Hindlimb muscle (tissue), 1 donor: Measurements from ENCODE around the gene PRKG1. TPM values are rescaled to one million over a fixed set of nuclear protein-coding genes. Genes with fewer than 3 reads are reported as not detected.
"Not testable (repeated sequence)": the region's sequence is repeated elsewhere in the genome, so short reads cannot be mapped to it uniquely, and the experiment has no call there.

Source experiments
- DNase-seq: peaks from one replicate; pipeline ENCODE4 v3.0.0-alpha.2; 2013
- polyA plus RNA-seq: library from polyadenylated mRNA; unstranded; fragments of 120-200 nt; gene quantifications from one replicate; pipeline ENCODE4 v1.2.1, GENCODE V29; 2013; ENCODE audit not compliant: insufficient read length

PRKG1 gene
- polyA plus RNA-seq, 1 donor = 35.5 TPM

DNA sequence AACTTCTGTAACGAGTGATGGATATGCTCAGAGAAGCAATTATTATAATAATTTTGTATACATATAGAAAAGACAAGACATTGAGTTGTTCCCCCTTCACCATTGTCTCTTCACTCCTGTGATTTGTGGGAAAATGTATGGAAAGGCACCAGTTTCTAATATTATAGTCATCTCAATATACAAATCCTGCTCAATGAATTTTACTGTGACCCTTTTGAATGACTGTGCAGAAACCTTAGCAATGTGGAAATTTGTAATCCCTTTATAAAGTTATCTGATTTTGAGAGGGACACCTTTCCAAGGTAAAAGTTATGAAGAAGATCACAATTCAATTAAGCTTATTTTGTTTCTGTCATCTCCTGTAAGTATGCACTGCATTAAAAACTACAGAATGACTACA, 1165.5 kb downstream of the PRKG1 start:
- no peak for DNase-seq

DNA sequence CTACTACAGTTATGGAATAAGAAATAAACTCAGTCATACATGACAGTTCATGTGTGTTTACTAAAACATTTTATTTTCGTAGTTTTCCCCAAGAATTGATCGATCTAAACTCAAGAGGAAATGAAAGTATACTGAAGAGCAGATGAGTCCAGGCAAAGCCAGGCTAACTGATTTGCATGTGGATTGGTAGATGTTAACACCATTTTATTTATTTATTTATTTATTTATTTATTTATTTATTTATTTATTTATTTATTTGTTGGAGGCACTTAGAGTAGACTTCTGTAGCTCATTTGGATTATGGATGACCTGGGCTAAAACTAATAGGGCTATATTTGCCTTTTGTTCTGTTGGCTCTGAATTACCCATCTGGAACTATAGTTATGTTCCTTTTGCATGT, 1171.3 kb downstream of the PRKG1 start:
- no peak for DNase-seq

DNA sequence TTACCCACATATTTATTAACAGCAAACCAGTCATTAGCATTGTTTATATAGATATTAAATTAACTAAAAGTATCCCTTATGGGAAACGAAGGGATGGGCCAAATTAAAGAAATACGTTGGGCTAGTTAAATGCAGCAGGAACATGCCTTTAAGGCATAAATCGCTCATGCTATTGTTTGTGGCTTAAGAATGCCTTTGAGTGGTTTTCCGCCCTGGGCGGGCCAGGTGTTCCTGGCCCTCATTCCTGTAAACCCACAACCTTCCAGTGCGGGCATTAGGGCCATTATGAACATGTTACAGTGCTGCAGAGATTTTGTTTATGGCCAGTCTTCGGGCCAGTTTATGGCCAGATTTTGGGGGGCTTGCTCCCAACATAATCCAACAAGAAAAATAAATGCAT, 1173.6 kb downstream of the PRKG1 start:
- not testable (repeated sequence) for DNase-seq

DNA sequence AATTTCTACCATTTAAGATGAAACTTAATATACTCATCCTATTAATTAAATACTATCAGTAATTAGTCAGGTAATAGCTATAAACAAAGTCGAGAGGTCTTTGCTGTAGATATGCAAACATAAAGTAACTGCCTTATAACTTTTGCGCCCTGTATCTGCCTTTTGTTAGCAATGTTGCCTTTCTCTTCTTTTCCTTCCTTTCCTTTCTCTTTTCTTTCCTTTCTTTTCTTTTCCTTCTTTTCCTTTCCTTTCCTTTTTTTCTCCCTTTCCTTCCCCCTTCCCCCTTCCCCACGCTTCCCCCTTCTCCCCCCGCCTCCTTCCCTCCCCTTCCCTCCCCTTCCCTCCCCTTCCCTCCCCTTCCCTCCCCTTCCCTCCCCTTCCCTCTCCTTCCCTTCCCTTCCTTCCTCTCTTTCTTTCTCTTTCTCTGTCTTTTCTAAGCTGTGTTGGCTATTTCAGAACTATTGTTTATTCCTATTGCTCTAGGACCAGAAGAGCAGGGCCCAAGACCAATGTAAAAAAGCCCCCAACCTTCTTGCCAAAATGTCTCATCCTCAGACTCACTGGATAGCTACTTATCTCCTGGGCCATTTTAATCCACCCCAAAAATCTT, 1174.5 kb downstream of the PRKG1 start:
- no peak for DNase-seq

DNA sequence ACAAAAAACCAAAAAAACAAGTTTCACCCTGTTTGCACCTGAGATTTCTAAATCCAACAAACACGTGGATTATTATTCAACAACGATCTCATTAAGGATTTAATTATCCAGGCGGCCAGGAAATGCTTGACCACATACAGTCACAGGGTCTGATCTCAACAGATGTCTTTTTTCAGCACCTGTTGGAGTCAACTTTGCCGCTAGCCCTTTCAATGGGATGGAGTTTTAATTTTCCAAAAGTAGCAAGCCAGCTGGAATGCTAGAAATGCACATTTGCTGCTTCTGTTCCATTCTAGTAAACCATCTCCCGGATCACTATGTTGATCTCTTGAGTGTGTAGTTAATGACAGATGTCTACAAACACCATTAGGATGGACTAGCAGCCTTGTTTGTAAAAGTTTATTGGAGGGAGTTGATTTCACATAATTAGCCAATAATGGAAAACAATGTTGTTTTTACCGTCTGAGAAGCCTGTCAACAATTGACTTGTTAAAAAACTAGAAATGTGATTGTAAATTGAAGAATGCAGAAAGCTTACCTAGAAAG, 1175.6 kb downstream of the PRKG1 start:
- no peak for DNase-seq

DNA sequence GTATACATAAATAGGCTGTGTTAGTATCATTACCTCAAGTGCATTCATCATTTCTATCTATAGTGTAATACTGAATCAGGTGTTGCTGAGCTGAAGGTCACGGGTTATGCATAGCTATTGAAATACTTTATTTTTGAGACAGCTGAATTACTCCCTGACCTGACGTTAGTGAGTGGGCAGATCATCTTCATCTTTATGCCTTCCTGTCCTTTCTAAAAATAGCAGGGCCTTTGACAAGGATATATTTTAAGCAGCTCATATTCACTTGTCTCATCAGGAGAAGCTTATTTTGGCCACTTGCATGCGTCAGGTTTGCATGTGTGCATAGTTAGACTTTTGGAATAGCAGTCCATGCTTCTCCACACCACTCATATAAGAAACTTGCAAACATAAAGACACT, 1176.2 kb downstream of the PRKG1 start:
- DNase-seq = no peak

DNA sequence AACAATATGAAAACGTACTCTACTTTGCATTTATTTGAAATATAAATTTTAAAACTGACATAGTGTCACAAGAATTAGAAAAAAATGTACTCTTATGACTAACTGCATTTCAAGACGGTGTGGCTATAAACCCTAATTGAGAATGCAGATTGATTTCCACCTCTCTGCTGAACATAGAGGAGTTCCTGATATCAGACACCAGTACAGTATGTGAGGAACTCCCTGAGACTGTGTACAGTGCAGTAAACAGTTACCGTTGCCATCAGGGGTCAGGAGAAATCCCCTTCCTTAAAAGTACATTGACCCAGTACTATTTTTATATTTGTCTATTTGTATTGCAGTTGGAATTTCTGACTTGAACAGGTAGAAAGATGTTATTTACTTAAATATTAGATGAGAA, 1178.0 kb downstream of the PRKG1 start:
- DNase-seq = no peak

DNA sequence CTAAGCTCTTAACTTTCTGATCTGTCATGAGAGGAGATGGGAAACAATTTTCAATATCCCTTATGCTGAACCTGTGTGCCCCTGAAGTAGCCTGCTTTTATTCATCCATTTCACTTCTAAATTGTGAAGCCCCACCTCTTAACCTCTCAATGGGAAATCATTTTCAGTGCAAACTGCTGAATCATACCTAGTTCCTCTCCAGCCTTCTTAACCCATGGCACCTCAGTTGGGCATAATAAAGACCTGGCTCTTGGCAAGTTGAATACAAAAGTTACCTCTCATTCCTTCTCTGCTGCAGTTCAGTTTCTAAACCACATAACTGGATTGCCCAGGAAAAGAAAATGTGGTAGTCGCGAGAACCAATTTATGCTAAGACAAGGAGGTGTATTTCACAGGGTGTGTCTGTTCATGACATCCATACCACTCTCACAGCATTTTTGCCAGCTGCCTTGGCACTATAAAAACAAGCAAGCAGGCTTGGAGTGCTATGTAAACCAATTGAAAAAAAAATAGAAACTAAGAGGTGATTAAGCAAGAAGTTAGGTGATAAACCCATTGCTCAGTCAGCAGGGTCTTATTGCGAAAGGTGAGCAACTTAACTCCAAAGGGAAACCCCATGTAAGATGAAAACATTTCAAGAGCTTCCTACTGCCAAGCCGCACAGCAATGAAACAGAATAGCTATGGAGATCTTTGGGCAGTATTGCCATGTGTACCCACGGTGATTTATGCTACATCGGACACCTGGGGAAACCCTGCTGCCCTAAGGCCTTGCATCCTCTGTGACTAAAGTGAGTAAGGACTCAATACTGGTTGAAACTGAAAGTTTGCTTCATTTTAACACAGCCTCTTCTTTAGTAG, 1182.8 kb downstream of the PRKG1 start:
- DNase-seq = no peak

DNA sequence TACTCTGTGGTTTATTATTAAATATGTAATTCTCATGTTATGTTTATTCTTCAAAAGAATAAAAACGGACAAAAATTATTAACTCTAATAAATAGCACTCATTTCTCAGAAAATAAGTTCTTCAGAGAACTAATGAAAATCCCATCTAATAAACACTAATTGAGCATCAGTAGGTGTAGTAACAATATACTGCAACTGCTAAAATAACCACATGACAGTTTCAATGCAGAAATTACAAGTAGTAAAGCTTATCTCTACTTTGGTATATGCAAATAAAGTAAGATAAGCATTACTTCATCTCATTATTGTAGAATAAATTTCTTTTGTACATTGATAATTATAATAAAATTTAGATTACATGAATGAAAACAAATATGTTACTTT, 1183.4 kb downstream of the PRKG1 start:
- no peak for DNase-seq

DNA sequence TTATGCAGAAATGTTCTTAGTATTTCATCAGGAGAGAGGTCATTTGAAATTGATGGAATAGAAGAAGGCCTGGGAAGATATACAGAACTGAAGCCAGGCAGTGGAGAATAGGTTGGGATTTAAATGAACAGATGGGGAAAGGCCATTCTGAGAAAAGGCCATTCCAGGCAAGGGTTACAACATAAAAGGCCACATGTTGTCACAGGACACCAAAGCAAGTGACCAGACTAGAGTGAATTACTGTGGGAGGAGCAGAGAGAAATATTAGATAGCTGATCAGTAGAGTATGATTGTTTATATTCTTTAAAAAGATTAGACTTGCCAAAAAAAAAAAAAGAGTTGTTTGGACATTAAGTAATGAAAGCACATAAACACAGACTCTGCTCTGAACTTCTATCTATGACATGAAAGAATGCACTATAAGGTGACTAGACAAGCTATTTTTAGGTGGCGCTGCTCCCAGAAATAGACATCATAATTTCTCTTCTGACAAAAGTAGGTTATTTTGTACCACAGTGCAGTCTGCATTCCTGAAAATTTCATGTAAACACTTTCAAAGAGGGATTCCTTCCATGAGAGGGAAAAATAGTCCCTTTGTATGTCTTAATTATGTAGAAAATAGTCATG, 1184.6 kb downstream of the PRKG1 start:
- DNase-seq = no peak

DNA sequence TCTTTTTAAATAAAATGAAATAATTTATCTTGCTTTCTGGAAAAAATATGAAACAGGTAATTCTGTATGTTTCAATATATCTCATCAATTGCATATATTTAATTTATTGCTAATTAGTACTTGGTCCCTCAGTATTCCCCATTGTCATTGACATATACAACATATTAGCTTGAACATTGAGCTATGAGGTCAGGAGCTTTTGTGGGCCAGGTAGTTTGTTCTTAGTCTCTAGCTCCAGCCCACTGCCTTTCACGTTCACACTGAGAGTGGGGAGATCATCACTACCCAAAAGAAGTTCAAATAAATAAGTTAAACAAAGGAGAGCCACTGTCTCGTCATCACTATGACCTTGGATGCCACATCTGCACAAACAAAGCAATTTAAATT, 1185.1 kb downstream of the PRKG1 start:
- no peak for DNase-seq

DNA sequence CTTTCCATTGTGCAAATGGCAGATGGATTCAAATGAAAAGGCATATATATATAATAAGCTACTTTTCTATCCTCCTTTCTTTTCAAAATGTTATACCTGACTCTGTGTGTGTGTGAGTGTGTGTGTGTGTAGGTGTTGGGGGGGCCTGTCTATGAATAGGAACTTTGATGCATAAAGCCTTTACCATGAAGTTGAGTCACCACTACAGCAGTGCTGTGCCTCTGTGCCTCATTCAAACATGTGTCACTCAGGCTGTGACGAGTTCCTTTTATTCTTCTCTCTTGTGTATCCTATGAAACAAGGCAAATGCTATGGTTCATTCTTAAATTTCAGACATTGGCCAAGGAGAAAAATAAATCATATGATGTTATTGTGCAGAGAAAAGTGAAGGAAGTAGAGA, 1187.1 kb downstream of the PRKG1 start:
- DNase-seq = no peak

DNA sequence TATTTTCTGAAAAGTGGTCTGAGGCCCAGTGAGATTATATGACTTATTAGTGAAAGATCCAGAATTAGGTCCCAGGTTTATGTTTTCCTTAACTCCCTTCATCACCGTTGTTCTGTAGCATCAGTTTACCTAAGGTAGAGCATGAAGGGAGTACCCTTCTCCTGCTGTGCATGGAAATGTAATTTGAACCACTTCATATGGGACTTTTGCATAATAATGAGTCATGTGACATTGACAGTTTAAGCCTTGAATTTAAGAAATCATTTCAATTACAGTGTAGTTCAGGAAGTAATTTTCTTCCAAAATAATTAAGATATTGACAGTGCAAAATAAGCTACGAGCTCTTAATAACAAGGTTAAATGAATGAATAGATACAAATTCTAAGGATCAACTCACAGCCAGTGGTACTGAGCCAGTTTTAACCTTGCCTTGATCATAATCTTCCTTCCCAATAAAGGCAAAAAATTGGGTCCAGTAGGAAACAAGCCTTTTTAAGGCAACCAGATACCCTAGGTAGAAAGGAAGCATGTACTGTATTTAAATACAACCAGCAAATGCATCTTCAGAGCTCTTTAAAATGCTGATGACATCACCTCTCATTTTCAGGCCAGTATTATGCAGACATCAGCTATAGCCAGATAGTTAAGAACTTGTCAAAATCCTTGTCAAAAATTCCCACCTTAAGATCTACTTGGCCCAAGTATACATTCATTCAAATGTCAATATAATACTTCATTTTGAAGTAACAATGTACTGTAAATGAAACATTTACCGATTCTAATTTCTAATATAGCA, 1191.0 kb downstream of the PRKG1 start:
- no peak for DNase-seq

DNA sequence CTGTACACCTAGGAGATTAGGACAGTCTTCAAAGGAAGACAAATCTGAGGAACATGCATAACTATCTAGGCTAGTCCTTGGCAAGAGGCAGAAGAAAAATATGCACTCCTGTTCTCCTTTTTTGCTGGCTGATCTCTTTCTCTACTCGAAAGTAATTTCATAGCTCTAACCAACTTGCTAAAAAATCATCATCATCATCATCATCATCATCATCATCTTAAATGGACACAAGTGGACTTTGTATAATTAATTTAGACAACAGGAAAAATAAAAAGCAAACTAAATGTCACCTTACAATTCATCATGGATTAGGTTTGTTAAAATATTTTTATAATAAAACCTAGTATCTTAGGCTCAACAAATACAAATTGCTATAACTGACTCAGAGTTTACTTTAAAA, 1192.6 kb downstream of the PRKG1 start:
- DNase-seq = no peak

DNA sequence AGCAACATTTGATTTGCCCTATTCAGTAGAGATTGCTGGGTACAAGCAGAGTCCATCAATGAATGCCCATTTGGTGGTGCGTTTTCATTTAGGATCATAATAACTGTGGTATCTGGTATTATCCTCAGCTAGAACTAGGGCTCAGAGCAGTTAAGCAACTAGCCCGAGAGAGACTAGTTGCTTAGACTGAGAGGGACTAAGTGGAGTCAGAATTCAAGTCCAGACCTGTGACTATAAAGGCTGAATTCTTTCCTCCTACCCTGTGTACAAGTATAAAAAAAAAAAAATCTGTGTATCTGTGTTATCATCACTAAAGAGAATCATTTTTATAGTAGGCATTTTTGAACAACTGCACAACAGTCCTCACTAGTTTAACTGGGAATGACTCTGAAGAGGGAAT, 1194.5 kb downstream of the PRKG1 start:
- DNase-seq = no peak

DNA sequence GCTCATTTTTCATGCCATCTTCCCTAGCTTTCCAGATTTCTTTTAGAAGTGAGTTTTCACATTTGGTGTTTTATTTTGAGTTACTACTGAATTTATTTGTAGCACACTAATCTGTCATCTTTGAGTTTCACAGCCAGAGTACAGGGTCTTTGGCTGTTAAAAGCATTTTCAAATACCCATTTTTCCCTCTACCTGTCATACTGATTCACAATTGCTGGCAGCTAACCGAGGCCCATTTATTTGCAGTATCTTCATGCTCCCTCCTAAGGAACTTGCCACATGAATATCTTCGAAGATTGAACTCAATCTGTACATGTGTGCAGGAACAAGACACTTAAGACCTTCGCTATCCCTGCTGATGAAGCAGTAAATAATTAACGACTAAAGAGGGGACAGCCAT, 1194.9 kb downstream of the PRKG1 start:
- DNase-seq = no peak

DNA sequence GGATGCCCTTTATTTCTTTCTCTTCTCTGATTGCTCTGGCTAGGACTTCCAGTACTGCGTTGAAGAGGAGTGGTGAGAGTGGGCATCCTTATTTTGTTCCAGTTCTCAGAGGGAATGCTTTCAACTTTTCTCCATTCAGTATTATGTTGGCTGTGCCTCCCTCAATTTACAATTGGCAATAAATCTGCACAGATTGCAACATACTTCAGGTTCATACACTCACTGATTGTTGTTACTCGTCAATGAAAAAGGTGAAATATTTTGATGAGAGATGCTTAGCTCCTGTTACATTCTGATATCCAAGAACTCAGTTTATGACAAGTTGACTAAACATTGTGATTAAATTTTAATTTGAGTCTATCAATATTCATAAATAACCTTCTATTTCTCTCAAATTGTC, 1201.9 kb downstream of the PRKG1 start:
- no peak for DNase-seq

DNA sequence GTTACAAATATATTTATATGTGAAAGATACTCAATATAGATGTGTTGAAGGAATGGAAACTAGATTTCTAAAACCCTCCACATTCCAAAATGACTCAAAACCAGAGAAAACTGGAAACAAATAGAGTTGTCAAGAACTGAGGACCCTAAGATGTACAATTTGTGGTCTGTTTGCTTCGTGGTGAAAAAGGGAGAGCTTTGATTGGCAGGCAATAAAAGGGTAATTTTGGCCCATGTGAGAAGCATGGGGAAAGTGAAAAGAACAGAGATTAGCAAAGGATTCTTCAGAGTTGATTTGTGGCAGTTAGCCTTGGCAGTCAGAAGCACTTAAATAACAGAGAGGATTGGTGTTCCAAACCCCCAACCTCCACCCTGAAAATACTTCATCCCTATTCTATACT, 1202.7 kb downstream of the PRKG1 start:
- no peak for DNase-seq

DNA sequence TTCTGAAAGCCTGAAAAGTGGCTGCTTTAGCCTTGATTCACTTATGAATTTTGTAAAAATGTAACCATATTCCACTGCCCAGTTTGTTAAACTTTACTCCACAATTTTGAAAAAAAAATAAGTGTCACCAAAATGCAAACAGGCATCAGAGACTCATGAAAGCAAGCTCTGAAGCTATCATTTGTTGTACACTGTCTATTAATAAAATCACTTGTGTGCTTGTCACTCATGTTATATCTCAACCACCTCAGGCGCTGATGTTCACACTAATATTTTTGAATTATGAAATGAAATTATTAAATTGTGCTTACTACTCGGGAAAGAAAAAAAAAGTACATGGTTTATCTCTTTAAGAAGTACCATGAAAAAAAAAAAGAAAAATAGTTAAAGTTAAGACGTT, 1205.3 kb downstream of the PRKG1 start:
- no peak for DNase-seq

DNA sequence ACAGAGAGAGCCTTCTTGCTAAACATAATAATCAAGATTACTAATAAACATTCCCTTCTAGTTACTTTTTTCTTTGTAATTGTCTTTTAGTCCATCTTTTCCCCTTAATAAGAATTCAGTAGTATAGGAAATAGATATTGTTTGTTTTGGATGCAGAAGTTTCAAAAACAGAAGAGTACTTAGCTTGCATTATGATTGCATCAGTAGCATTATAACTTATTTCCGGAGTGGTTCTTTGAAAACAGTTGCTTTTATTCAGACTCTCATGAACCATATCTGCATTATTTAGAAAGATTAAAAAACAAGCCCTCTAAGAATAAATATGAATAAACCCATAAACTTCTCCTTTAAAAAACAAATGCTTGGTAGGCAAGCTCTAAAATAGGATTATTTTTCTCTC, 1205.8 kb downstream of the PRKG1 start:
- no peak for DNase-seq

DNA sequence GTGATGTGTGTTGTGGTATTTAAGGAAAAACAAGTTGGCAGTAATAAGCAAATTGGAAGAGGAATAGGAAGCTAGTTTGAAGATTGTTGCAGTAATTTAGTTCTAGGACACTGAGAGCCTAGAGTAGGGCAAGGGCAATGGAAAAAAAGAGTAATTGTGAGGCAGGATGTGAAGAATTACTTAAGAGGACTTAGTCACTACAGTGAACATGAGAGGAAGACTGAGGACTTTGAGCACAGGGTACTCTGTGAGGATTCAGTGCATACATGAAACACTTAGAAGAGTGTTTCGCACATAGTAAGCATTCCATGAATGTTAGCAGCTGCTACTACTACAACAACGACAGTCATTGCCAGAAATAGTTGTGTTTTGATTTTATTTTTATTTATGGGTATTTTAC, 1208.9 kb downstream of the PRKG1 start:
- no peak for DNase-seq

DNA sequence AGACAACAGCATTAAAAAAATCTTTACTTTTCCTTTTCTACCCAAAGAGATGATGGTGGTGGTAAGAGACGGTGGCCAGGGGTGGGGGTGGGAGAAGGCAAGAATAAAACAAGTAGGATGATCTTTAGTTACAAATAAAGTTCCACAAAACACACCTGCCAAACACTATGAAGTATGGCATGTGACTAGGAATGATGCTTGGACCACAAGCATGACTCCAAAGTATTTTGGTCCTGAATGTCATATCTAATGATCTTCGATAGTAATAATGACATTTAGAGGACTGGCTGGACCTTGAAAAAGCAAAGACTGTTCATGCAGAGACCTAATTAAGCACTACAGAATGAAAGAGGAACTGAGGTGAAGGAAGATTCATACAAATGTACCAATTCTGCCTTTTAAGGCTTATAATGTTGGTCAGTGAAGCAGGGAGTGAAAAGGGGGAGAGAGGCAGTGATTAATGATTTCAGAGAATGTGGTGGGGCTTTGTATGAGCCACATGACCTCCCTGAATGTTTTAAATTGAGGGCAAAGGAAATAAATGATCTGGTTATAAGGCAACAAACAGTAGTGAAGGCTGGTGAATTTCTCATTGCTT, 1210.2 kb downstream of the PRKG1 start:
- no peak for DNase-seq

DNA sequence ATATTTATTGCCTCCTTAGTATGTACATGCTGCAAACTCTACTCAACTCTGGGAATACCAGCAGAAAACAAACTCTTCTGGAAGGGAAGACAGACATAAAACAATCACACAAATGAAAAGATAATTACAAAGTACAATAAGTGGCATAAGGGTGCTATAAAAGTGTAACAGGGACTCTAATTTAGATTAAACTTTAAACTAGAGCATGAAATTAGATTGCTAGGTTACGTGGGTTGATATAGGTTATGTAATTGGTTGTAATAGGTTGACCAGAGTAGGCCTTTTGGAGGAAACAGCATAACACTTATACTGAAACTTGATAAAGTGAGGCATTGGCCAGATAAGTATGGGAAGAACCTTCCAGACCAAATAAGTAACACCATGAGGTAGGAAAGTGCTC, 1213.6 kb downstream of the PRKG1 start:
- DNase-seq = no peak
